ENCODE data around the gene TTLL3. TPM values are rescaled to one million over a fixed set of nuclear protein-coding genes. Genes with fewer than 3 reads are reported as not detected.
"Not testable (repeated sequence)": the region's sequence is repeated elsewhere in the genome, so short reads cannot be mapped to it uniquely, and the experiment has no call there.

TTLL3 gene
- total RNA-seq, 6 donors from 2014 or later: 33.0 to 544 (median 64.4) TPM

DNA sequence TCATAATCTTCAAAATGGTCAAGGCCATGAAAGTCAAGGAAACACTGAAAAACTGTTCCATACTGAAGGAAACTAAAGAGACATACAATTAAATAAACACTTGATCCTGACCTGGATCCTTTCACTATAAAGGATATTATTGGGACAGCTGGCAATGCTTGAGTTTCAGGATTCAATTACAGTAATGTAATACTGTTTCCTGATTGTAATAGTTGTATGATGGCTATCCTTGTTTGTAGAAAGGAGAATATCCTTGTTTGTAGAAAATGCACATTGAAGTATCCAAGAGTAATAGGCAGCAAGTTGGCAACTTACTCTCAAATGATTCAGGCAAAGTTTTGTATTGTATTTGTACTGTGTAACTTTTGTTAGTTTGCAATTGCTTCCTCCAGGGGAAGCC is 65.4 kb downstream of the TTLL3 start:
- ATAC-seq (ENCODE audit: low FRiP score in 2 of 2) (no peak), DNase-seq (no peak)
- Histone ChIP-seq H3K9me3 (no peaks in the 10 kb centered on the region), H3K27ac (no peak overlapping the region), H3K4me3 (no peak overlapping the region), H3K27me3 (no peaks in the 10 kb centered on the region), H3K36me3 (no peaks in the 10 kb centered on the region), H3K4me1 (no peaks in the 10 kb centered on the region)
- TF ChIP-seq CTCF (IDR thresholded peaks at IDR 0.05) (no peak), POLR2AphosphoS5 (IDR thresholded peaks at IDR 0.05) (no peak), EP300 (IDR thresholded peaks at IDR 0.05) (no peak), POLR2A (IDR thresholded peaks at IDR 0.05) (no peak)

DNA sequence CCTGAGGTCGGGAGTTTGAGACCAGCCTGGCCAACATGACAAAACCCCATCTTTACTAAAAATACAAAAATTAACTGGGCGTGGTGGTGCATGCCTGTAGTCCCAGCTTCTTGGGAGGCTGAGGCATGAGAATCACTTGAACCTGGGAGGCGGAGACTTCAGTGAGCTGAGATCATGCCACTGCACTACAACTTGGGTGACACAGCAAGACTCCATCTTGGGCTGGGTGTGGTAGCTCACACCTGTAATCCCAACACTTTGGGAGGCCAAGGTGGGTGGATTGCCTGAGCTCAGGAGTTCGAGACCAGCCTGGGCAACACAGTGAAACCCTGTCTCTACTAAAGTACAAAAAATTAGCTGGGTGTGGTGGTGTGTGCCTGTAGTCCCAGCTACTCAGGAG is 66.2 kb downstream of the TTLL3 start:
- WGBS, 2 donors: 92 to 100% methylated on average over 4 of the region's 4 CpGs
- H3K9me3 ChIP-seq; DNase-seq; H3K4me3 ChIP-seq; ATAC-seq (ENCODE audit: low FRiP score in 2 of 2); H3K4me1 ChIP-seq; H3K27me3 ChIP-seq; H3K36me3 ChIP-seq; H3K27ac ChIP-seq: not testable (repeated sequence)

DNA sequence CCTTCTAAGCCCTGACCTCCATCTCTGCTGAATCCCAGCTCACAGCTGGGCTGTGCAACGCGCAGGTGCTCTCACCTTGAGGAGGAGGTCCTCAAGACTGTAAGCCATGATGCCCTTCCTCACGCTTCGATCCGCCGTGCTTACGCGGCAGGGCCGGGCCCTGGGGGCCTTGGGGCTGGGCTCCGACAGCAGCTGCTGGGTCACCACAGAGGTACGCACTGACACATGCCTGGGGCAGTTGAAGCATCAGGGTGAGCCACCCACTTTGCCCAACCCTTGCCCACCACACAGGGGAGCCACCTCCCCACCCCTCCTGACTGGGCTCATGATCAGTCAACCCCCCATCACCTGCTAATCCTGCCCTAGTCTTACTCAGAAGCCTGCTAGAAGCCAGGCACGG is 66.9 kb downstream of the TTLL3 start:
- H3K27ac ChIP-seq: no peak overlapping the region
- DNase-seq: peak in 1 of 2 donors; percentile 72
- TF ChIP-seq EP300 (IDR thresholded peaks at IDR 0.05): no peak
- WGBS, 2 donors: 90 to 92% methylated on average over 10 to 12 of the region's 12 CpGs
- peak in 1 of 2 donors; percentile 49 for ATAC-seq (ENCODE audit: low FRiP score in 2 of 2)
- H3K9me3 ChIP-seq: no peaks in the 10 kb centered on the region
- H3K36me3 ChIP-seq: no peaks in the 10 kb centered on the region
- no peaks in the 10 kb centered on the region for H3K27me3 ChIP-seq
- no peak overlapping the region for H3K4me3 ChIP-seq
- no peaks in the 10 kb centered on the region for H3K4me1 ChIP-seq

- Histone ChIP-seq H3K27ac (no peak overlapping the region), H3K4me1 (no peaks in the 10 kb centered on the region), H3K27me3 (no peaks in the 10 kb centered on the region), H3K4me3 (no peak overlapping the region), H3K9me3 (no peaks in the 10 kb centered on the region), H3K36me3 (no peaks in the 10 kb centered on the region)
- WGBS, 2 donors: 80 to 87% methylated on average over 5 of the region's 5 CpGs
- no peak for DNase-seq
- TF ChIP-seq EP300 (IDR thresholded peaks at IDR 0.05) (no peak), POLR2A (IDR thresholded peaks at IDR 0.05) (no peak)
- ATAC-seq (ENCODE audit: low FRiP score in 2 of 2): peak in 1 of 2 donors; percentile 40
Measured at GRCh38 chr3:9878700-9879099, 68.6 kb downstream of the TTLL3 start.

DNA sequence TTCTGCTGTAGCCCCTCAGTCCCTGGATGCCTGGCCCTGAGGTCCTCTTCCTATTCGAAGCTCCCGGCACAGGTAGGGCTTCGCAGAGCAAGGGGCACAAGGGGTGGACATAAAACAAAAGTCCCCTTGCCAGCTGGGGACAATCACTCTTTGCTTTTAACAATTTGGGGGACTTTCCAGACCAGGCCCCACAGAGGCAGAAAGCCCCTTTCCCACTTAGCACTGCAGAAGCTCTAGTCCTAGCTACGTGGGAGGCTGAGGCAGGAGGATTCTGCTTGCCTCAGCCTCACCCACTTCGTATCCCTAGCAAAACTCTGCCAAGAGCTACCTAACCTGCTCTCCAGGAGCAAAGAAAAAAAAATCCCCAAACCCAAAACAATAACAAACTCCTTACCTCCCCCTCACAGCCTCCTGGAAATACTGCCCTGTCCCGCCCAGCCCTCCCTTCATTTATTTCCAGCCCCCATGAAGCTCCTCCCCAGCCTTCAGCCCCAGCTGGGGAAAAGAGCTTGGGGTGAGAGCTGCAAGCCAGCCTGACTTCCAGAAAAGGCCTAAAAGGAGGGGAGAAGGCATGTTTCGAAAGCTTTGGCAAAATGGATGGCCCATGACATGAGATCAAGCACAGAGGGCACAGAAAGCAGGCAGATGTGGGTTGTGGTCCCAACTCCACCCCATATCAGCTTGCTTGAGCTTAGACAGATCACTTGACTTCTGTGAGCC is 69.9 kb downstream of the TTLL3 start, which contains the start of gene CIDEC:
Gene CIDEC (minus strand): TSS at position 424 of the 720 bp plus-strand sequence. CDS start 1,767 bp downstream, outside the sequence.
- no peak for DNase-seq
- WGBS, 2 donors: 93% methylated on average over 7 of the region's 7 CpGs
- H3K36me3 ChIP-seq: no peaks in the 10 kb centered on the region
- H3K27me3 ChIP-seq: no peaks in the 10 kb centered on the region
- ATAC-seq (ENCODE audit: low FRiP score in 2 of 2): no peak
- H3K9me3 ChIP-seq: no peaks in the 10 kb centered on the region
- TF ChIP-seq CTCF (IDR thresholded peaks at IDR 0.05) (no peak), POLR2A (IDR thresholded peaks at IDR 0.05) (no peak), POLR2AphosphoS5 (IDR thresholded peaks at IDR 0.05) (no peak), EP300 (IDR thresholded peaks at IDR 0.05) (no peak)
- no peak within 1 kb of the TSS for H3K27ac ChIP-seq
- H3K4me1 ChIP-seq: no peaks in the 10 kb centered on the region
- H3K4me3 ChIP-seq: no peak within 1 kb of the TSS

GRCh38 chr3:9881441-9881840 is 71.4 kb downstream of the TTLL3 start:
- no peaks in the 10 kb centered on the region for H3K27me3 ChIP-seq
- no peaks in the 10 kb centered on the region for H3K36me3 ChIP-seq
- DNase-seq (no peak), ATAC-seq (ENCODE audit: low FRiP score in 2 of 2) (no peak)
- 92 to 97% methylated on average over 1 of the region's 1 CpG for WGBS, 2 donors
- no peak for TF ChIP-seq EP300 (IDR thresholded peaks at IDR 0.05)
- no peak for TF ChIP-seq CTCF (IDR thresholded peaks at IDR 0.05)
- TF ChIP-seq POLR2A (IDR thresholded peaks at IDR 0.05): no peak
- no peak for TF ChIP-seq POLR2AphosphoS5 (IDR thresholded peaks at IDR 0.05)
- H3K4me1 ChIP-seq: no peaks in the 10 kb centered on the region
- no peak overlapping the region for H3K4me3 ChIP-seq
- H3K27ac ChIP-seq: no peak overlapping the region
- no peaks in the 10 kb centered on the region for H3K9me3 ChIP-seq

All from upper lobe of left lung (tissue), 6 donors.